GM12878 (cell line): ENCODE measurements around the gene TFRC. TPM values are rescaled to one million over a fixed set of nuclear protein-coding genes. Genes with fewer than 3 reads are reported as not detected.

Experiments used
- ATF2 ChIP-seq: IDR thresholded peaks from 2 replicates; pipeline ENCODE4 v1.6.1; 2012; ENCODE audit warnings: low read length, inconsistent platforms
- ATF7 ChIP-seq: fragments of 450-650 bp; IDR thresholded peaks from 2 replicates; pipeline ENCODE4 v1.6.1; 2016; ENCODE audit warnings: low read depth, mild to moderate bottlenecking
- BCL11A ChIP-seq: IDR thresholded peaks from 2 replicates; pipeline ENCODE4 v1.6.1; 2011; ENCODE audit warnings: low read depth, low read length
- BCLAF1 ChIP-seq: fragments of 450-650 bp; IDR thresholded peaks from 2 replicates; pipeline ENCODE4 v1.6.1; 2017; ENCODE audit warnings: antibody characterized with exemption, mild to moderate bottlenecking, moderate library complexity
- BRCA1 ChIP-seq: IDR thresholded peaks from 2 replicates; pipeline ENCODE4 v1.6.1; 2011; ENCODE audit warnings: low read depth, low read length, improper control_type of control experiment
- CREB1 ChIP-seq: IDR thresholded peaks from 2 replicates; pipeline ENCODE4 v1.6.1; 2012; ENCODE audit warnings: low read depth, mild to moderate bottlenecking, inconsistent platforms
- CTCF ChIP-seq, 3 experiments: IDR thresholded peaks in 2 of 3; conservative IDR thresholded peaks in 1 of 3; 2 replicates each; pipeline ENCODE4 v1.5.1; 2011; ENCODE audit warnings: low read depth in 3 of 3, low read length in 3 of 3, mild to moderate bottlenecking in 3 of 3, control low read depth in 2 of 3, moderate library complexity in 2 of 3, inconsistent platforms in 1 of 3, mixed read lengths in 1 of 3; ENCODE audit not compliant: control insufficient read depth in 2 of 3, insufficient read depth in 1 of 3; ENCODE audit errors: extremely low read depth in 1 of 3
- EGR1 ChIP-seq, 2 experiments: IDR thresholded peaks; 1 replicate in 1 of 2; 2 replicates in 1 of 2; pipeline ENCODE4 v1.6.1; 2011 to 2012; ENCODE audit warnings: low read depth in 2 of 2, low read length in 2 of 2, borderline replicate concordance in 1 of 2, mild to moderate bottlenecking in 1 of 2, moderate library complexity in 1 of 2
- NFXL1 ChIP-seq: fragments of 450-650 bp; IDR thresholded peaks from 2 replicates; pipeline ENCODE4 v1.6.1; 2017; ENCODE audit warnings: antibody characterized with exemption, mild to moderate bottlenecking, borderline replicate concordance
- PKNOX1 ChIP-seq: fragments of 450-650 bp; IDR thresholded peaks from 2 replicates; pipeline ENCODE4 v1.6.1; 2016; ENCODE audit warnings: mild to moderate bottlenecking
- PML ChIP-seq: IDR thresholded peaks from 2 replicates; pipeline ENCODE4 v1.6.1; 2012; ENCODE audit warnings: low read length, inconsistent platforms
- POLR2AphosphoS2 ChIP-seq: IDR thresholded peaks from 2 replicates; pipeline ENCODE4 v1.6.1; 2011; ENCODE audit warnings: low read depth, mild to moderate bottlenecking, low read length, improper control_type of control experiment, moderate library complexity
- RUNX3 ChIP-seq: IDR thresholded peaks from 2 replicates; pipeline ENCODE4 v1.6.1; 2012; ENCODE audit warnings: low read length, inconsistent platforms
- SKIL ChIP-seq: fragments of 450-650 bp; IDR thresholded peaks from 2 replicates; pipeline ENCODE4 v1.6.1; 2017; ENCODE audit warnings: mild to moderate bottlenecking, low read depth, inconsistent platforms; ENCODE audit not compliant: poor library complexity, severe bottlenecking
- SP1 ChIP-seq: IDR thresholded peaks from one replicate; pipeline ENCODE4 v1.6.1; 2011; ENCODE audit warnings: low read depth, low read length
- STAT3 ChIP-seq: IDR thresholded peaks from 2 replicates; pipeline ENCODE4 v1.6.1; 2011; ENCODE audit warnings: low read depth, low read length, improper control_type of control experiment
- TARDBP ChIP-seq: IDR thresholded peaks from 2 replicates; pipeline ENCODE4 v1.6.1; 2016; ENCODE audit warnings: borderline replicate concordance
- USF1 ChIP-seq: IDR thresholded peaks from 2 replicates; pipeline ENCODE4 v1.6.1; 2011; ENCODE audit warnings: borderline replicate concordance, low read depth, mild to moderate bottlenecking, moderate library complexity, mixed read lengths, low read length; ENCODE audit not compliant: insufficient read depth; ENCODE audit errors: extremely low read length
- ZNF274 ChIP-seq: IDR thresholded peaks from one replicate; pipeline ENCODE4 v1.8.0; 2011; ENCODE audit not compliant: insufficient read length, insufficient read depth
- polyA plus RNA-seq, 11 experiments: library from polyadenylated mRNA; depleted of rRNA in 4 of 11; unstranded in 6 of 11; stranded (reverse) in 5 of 11; fragments of >200 nt; fragmentation: Nextera tagmentation in 4 of 11; fragmentation: Illumina TruSeq in 1 of 11; extraction: Ambion mirVana in 4 of 11; extraction: Trizol in 1 of 11; gene quantifications; 1 replicate in 1 of 11; 2 replicates in 10 of 11; pipeline versions ENCODE4 v1.2.1 to v1.2.3, GENCODE V29; 2011 to 2016; ENCODE audit warnings: inconsistent platforms in 2 of 11, missing spikeins in 2 of 11, low read depth in 1 of 11
- total RNA-seq, 4 experiments: library from RNA; depleted of rRNA in 3 of 4; stranded (reverse); fragments of >200 nt in 3 of 4; fragmentation: Illumina TruSeq in 1 of 4; extraction: Trizol in 1 of 4; gene quantifications; 2 replicates each; pipeline versions ENCODE4 v1.2.1 to v1.2.3, GENCODE V29; 2013 to 2021

TFRC gene
- total and polyA plus RNA-seq, 10 of the 15 experiments (the other 5 are each of a cell fraction or from before 2014, with no cell fraction given) = 123 to 526 (median 316) TPM

GRCh38 chr3:196081834-196082618, at the start of gene TFRC (continued):
- TF ChIP-seq POLR2AphosphoS2 = peak; percentile 100
- peak; percentile 81 for TF ChIP-seq SP1
- peak; percentile 97 for TF ChIP-seq CREB1
- no peak for TF ChIP-seq SKIL
- TF ChIP-seq USF1 = no peak
- peak; percentile 45 for TF ChIP-seq RUNX3
- no peak for TF ChIP-seq ATF7
- TF ChIP-seq PKNOX1 = peak; percentile 70
- TF ChIP-seq BRCA1 = peak; percentile 64
- TF ChIP-seq STAT3 = no peak
- TF ChIP-seq NFXL1 = no peak
- TF ChIP-seq ATF2 = 0 out of 2 replicates have a peak, but pooled peaks have one; percentile 19
- 0 out of 2 replicates have a peak, but pooled peaks have one; percentile 60 for TF ChIP-seq TARDBP
- no peak for TF ChIP-seq BCLAF1
- no peak for TF ChIP-seq CTCF (IDR thresholded peaks at IDR 0.05 in 2 of 3, conservative IDR thresholded peaks at IDR 0.05 in 1 of 3; ENCODE audit: control insufficient read depth in 2 of 3, extremely low read depth in 1 of 3, insufficient read depth in 1 of 3, low read depth in 3 of 3, low read length in 3 of 3)
- TF ChIP-seq BCL11A = 0 out of 2 replicates have a peak, but pooled peaks have one; percentile 7
- peak; percentile 74 to 97 for TF ChIP-seq EGR1 (IDR thresholded peaks at IDR 0.05; ENCODE audit: borderline replicate concordance in 1 of 2, low read depth in 2 of 2, low read length in 2 of 2)
- TF ChIP-seq PML = peak; percentile 99
- no peak for TF ChIP-seq ZNF274
